H54 (cell line): ENCODE measurements around the gene ABCC10.

Source experiments
- DNase-seq: peaks from one replicate; pipeline ENCODE4 v3.0.0; 2011; ENCODE audit warnings: low spot score, mixed read lengths; ENCODE audit not compliant: insufficient read length
- FAIRE-seq: peaks from 3 replicates; lab custom pipeline; 2011; peaks lifted over from hg19 to GRCh38; lab: Jason Lieb, UNC
- POLR2A ChIP-seq: IDR thresholded peaks from 2 replicates; pipeline ENCODE4 v1.6.1; 2011; ENCODE audit warnings: low read depth, mild to moderate bottlenecking, low read length

ABCC10 gene

GRCh38 chr6:43477235-43478007 lies 50.1 kb downstream of the ABCC10 start, which contains the start of gene TJAP1:
TJAP1 (plus strand) TSS chr6:43477570; CDS start chr6:43499002, 21,432 bp downstream.
- FAIRE-seq, result peak; percentile 86
- peak; percentile 88 for TF ChIP-seq POLR2A
- DNase-seq, result peak; percentile 85

GRCh38 chr6:43478008-43478372 lies 50.6 kb downstream of the ABCC10 start:
- no peak for TF ChIP-seq POLR2A
- FAIRE-seq, result no peak
- no peak for DNase-seq

- no peak for TF ChIP-seq POLR2A
- DNase-seq (no peak), FAIRE-seq (no peak)
Observed at GRCh38 chr6:43481075-43481474, 53.7 kb downstream of the ABCC10 start.

GRCh38 chr6:43481591-43482236 lies 54.4 kb downstream of the ABCC10 start:
- FAIRE-seq (no peak), DNase-seq (no peak)
- no peak for TF ChIP-seq POLR2A

- FAIRE-seq (no peak), DNase-seq (peak; percentile 45)
- TF ChIP-seq POLR2A, result no peak
Observed at GRCh38 chr6:43488667-43489276, 61.4 kb downstream of the ABCC10 start.

- TF ChIP-seq POLR2A, result no peak
- no peak for FAIRE-seq
- no peak for DNase-seq
Observed at GRCh38 chr6:43489277-43490072, 62.1 kb downstream of the ABCC10 start.

- TF ChIP-seq POLR2A, result no peak
- FAIRE-seq, result no peak
- DNase-seq, result no peak
Observed at GRCh38 chr6:43490523-43490939, 63.2 kb downstream of the ABCC10 start.

GRCh38 chr6:43491750-43492661 lies 64.7 kb downstream of the ABCC10 start:
- FAIRE-seq (no peak), DNase-seq (peak; percentile 72)
- TF ChIP-seq POLR2A, result no peak

GRCh38 chr6:43492673-43493072 lies 65.3 kb downstream of the ABCC10 start:
- no peak for DNase-seq
- no peak for FAIRE-seq
- no peak for TF ChIP-seq POLR2A

GRCh38 chr6:43493230-43493629 lies 65.9 kb downstream of the ABCC10 start:
- no peak for TF ChIP-seq POLR2A
- no peak for FAIRE-seq
- DNase-seq, result no peak

GRCh38 chr6:43493833-43494232 lies 66.5 kb downstream of the ABCC10 start:
- DNase-seq, result no peak
- no peak for TF ChIP-seq POLR2A
- FAIRE-seq, result no peak

- no peak for TF ChIP-seq POLR2A
- DNase-seq (no peak), FAIRE-seq (no peak)
Observed at GRCh38 chr6:43494321-43494720, 67.0 kb downstream of the ABCC10 start.

- DNase-seq (no peak), FAIRE-seq (no peak)
- no peak for TF ChIP-seq POLR2A
Observed at GRCh38 chr6:43494766-43495165, 67.4 kb downstream of the ABCC10 start.
